ENCODE results near the gene GJA10. TPM values are rescaled to one million over a fixed set of nuclear protein-coding genes. Genes with fewer than 3 reads are reported as not detected.

GJA10 gene
- total RNA-seq, 1 experiment from 2014 or later, result not detected

GRCh38 chr6:89874438-89874837, 19.8 kb upstream of the GJA10 start:
- H3K4me3 Mint-ChIP-seq (ENCODE audit: unreplicated experiment), result no peak overlapping the region
- Histone ChIP-seq H3K36me3 (ENCODE audit: control insufficient read depth, insufficient read depth, low read length) (no peaks in the 10 kb centered on the region), H3K27me3 (replicated peaks; ENCODE audit: control insufficient read depth, insufficient read depth, low read length) (no peaks in the 10 kb centered on the region), H3K4me3 (ENCODE audit: low read depth, low read length) (no peak overlapping the region), H3K9me3 (no peaks in the 10 kb centered on the region), H3K4me1 (no peaks in the 10 kb centered on the region)
- no peaks in the 10 kb centered on the region for H3K4me1 Mint-ChIP-seq (ENCODE audit: low read depth, unreplicated experiment)
- BruUV-seq (replicated peaks), result no TSS peak
- H3K27me3 Mint-ChIP-seq (ENCODE audit: insufficient read depth, unreplicated experiment), result no peaks in the 10 kb centered on the region
- ChIA-PET CTCF (no interaction called here), POLR2A (no interaction called here)
- intact Hi-C loops (cut with micrococcal nuclease; ENCODE audit: unreplicated experiment), result no loop called here
- DNase-seq, result no peak
- TF ChIP-seq, protein P1, sequence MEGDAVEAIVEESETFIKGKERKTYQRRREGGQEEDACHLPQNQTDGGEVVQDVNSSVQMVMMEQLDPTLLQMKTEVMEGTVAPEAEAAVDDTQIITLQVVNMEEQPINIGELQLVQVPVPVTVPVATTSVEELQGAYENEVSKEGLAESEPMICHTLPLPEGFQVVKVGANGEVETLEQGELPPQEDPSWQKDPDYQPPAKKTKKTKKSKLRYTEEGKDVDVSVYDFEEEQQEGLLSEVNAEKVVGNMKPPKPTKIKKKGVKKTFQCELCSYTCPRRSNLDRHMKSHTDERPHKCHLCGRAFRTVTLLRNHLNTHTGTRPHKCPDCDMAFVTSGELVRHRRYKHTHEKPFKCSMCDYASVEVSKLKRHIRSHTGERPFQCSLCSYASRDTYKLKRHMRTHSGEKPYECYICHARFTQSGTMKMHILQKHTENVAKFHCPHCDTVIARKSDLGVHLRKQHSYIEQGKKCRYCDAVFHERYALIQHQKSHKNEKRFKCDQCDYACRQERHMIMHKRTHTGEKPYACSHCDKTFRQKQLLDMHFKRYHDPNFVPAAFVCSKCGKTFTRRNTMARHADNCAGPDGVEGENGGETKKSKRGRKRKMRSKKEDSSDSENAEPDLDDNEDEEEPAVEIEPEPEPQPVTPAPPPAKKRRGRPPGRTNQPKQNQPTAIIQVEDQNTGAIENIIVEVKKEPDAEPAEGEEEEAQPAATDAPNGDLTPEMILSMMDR (IDR thresholded peaks at IDR 0.05; ENCODE audit: insufficient read depth in 1 of 2, low read depth in 1 of 2, low read length in 1 of 2, severe bottlenecking in 1 of 2, unreplicated experiment in 1 of 2), result no peak
- H3K36me3 Mint-ChIP-seq (ENCODE audit: insufficient read depth, unreplicated experiment), result peaks cover 7% of the 10 kb centered on the region
- H3K27ac Mint-ChIP-seq (ENCODE audit: unreplicated experiment), result no peak overlapping the region
- H3K9me3 Mint-ChIP-seq (ENCODE audit: unreplicated experiment), result no peaks in the 10 kb centered on the region

DNA sequence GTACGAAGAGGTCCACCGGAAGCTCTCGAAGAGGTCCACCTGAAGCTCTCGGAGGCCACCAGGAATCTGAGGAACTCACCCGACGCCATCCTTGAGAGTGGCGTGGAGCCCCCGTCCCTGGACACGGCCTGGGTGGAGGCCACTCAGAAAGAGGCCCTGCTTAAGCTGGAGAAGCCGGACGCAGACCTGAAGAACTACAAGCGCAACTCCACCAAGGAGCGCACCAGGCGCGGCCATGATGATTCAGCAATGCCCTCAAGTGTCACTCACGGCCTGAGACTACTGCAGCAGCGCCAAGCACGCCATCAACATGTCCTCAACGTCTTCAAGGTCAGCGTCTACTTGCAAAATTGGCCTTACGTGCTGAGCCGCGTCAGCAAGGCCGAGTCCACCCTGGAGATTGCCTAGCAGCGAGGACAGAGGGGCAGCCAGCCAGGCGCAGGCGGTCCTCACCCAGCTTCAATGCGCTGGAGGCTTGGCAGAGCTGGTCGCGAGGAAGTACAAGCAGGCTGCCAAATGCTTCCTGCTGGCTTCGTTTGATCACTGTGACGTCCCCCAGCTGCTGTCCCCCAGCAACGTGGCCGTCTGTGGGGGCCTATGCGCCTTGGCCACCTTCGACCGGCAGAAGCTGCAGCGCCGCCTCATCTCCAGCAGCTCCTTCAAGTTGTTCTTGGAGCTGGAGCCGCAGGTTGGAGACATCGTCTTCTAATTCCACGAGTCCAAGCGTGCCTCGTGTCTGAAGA, 7.7 kb upstream of the GJA10 start:
- no peaks in the 10 kb centered on the region for H3K9me3 ChIP-seq
- Mint-ChIP-seq H3K27me3 (ENCODE audit: insufficient read depth, unreplicated experiment) (no peaks in the 10 kb centered on the region), H3K4me1 (ENCODE audit: low read depth, unreplicated experiment) (peaks cover 14% of the 10 kb centered on the region), H3K36me3 (ENCODE audit: insufficient read depth, unreplicated experiment) (no peaks in the 10 kb centered on the region), H3K4me3 (ENCODE audit: unreplicated experiment) (no peak overlapping the region), H3K27ac (ENCODE audit: unreplicated experiment) (no peak overlapping the region), H3K9me3 (ENCODE audit: unreplicated experiment) (no peaks in the 10 kb centered on the region)
- peaks cover 9% of the 10 kb centered on the region for H3K4me1 ChIP-seq
- TF ChIP-seq, protein P1 (IDR thresholded peaks at IDR 0.05; ENCODE audit: insufficient read depth in 1 of 2, low read depth in 1 of 2, low read length in 1 of 2, severe bottlenecking in 1 of 2, unreplicated experiment in 1 of 2), result no peak
- no TSS peak for BruUV-seq (replicated peaks)
- no peak overlapping the region for H3K4me3 ChIP-seq (ENCODE audit: low read depth, low read length)
- CTCF ChIA-PET, result no interaction called here
- intact Hi-C loops (cut with micrococcal nuclease; ENCODE audit: unreplicated experiment), result no loop called here
- POLR2A ChIA-PET, result interaction anchor here (0.7 kb wide), 1 partner anchor 68 kb away, joined by 5 read pairs; no protein-coding TSS in a partner anchor
- H3K27me3 ChIP-seq (replicated peaks; ENCODE audit: control insufficient read depth, insufficient read depth, low read length), result no peaks in the 10 kb centered on the region
- no peaks in the 10 kb centered on the region for H3K36me3 ChIP-seq (ENCODE audit: control insufficient read depth, insufficient read depth, low read length)
- no peak for DNase-seq

DNA sequence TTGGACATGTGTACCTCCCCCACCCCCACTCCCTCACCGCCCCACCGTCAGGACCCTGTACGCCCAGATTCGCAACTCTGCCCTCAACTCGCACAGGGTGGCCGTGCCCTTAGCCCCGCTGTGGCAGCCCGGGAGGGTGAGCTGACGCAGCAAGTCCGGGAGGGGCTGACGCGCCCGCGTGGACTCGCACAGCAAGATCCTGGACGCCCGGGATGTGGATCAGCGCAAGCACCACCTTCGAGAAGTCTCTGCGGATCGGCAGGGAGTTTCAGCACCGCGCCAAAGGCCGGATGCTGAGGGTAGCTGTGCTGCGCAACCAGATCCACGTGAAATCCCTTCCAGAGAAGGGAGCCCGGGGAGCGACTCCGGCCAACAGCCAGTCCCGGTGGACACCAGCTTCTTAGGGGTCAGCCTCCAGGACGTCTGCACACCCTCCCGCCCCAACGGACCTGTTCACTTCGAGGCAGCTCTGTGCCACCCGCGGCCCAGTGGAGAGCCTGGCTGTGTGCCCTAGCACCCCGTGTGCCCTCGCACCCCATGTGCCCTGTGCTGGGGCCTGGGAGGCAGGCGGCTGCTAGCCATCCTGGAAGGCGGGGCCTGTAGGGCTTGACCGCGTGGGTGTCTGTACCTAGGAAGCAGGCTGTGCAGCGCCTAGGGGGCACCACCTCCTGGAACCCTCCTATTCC, 6.7 kb upstream of the GJA10 start:
- H3K9me3 Mint-ChIP-seq (ENCODE audit: unreplicated experiment), result no peaks in the 10 kb centered on the region

More for the DNA sequence above, 6.7 kb upstream of the GJA10 start:
- BruUV-seq (replicated peaks), result no TSS peak
- Mint-ChIP-seq H3K4me1 (ENCODE audit: low read depth, unreplicated experiment) (peaks cover 19% of the 10 kb centered on the region), H3K36me3 (ENCODE audit: insufficient read depth, unreplicated experiment) (no peaks in the 10 kb centered on the region), H3K4me3 (ENCODE audit: unreplicated experiment) (no peak overlapping the region), H3K27me3 (ENCODE audit: insufficient read depth, unreplicated experiment) (no peaks in the 10 kb centered on the region), H3K27ac (ENCODE audit: unreplicated experiment) (no peak overlapping the region)
- peak in 1 of 2 experiments; percentile 2 for DNase-seq
- H3K36me3 ChIP-seq (ENCODE audit: control insufficient read depth, insufficient read depth, low read length), result no peaks in the 10 kb centered on the region
- H3K27me3 ChIP-seq (replicated peaks; ENCODE audit: control insufficient read depth, insufficient read depth, low read length), result no peaks in the 10 kb centered on the region
- TF ChIP-seq, protein P1 (IDR thresholded peaks at IDR 0.05; ENCODE audit: insufficient read depth in 1 of 2, low read depth in 1 of 2, low read length in 1 of 2, severe bottlenecking in 1 of 2, unreplicated experiment in 1 of 2), result no peak
- no peaks in the 10 kb centered on the region for H3K9me3 ChIP-seq
- intact Hi-C loops (cut with micrococcal nuclease; ENCODE audit: unreplicated experiment), result no loop called here
- ChIA-PET CTCF (no interaction called here), POLR2A (no interaction called here)
- peaks cover 12% of the 10 kb centered on the region for H3K4me1 ChIP-seq
- H3K4me3 ChIP-seq (ENCODE audit: low read depth, low read length), result no peak overlapping the region

Measured in Caco-2 (cell line).